UCSD-AML1 (cell line): Measurements from ENCODE around the gene GRIK1.

ENCODE experiments used
- DNase-seq: peaks from one replicate; lab custom pipeline; 2025; ENCODE audit not compliant: unreplicated experiment; lab: John Stamatoyannopoulos, UW

GRIK1 gene

GRCh38 chr21:29721964-29722363, 217.8 kb downstream of the GRIK1 start:
- DNase-seq: no peak

GRCh38 chr21:29721221-29721620, 218.6 kb downstream of the GRIK1 start:
- no peak for DNase-seq

- DNase-seq: no peak
Observed at GRCh38 chr21:29719521-29719920, 220.3 kb downstream of the GRIK1 start.

- DNase-seq: no peak
Observed at GRCh38 chr21:29718081-29718815, 221.5 kb downstream of the GRIK1 start.

GRCh38 chr21:29717659-29718058, 222.1 kb downstream of the GRIK1 start:
- DNase-seq: no peak

- no peak for DNase-seq
Observed at GRCh38 chr21:29716753-29717152, 223.0 kb downstream of the GRIK1 start.

GRCh38 chr21:29715089-29715488, 224.7 kb downstream of the GRIK1 start:
- no peak for DNase-seq

- no peak for DNase-seq
Observed at GRCh38 chr21:29712818-29713217, 227.0 kb downstream of the GRIK1 start.

- DNase-seq: no peak
Observed at GRCh38 chr21:29711236-29711635, 228.6 kb downstream of the GRIK1 start.

- no peak for DNase-seq
Observed at GRCh38 chr21:29710498-29710897, 229.3 kb downstream of the GRIK1 start.

- DNase-seq: no peak
Observed at GRCh38 chr21:29708401-29708800, 231.4 kb downstream of the GRIK1 start.

- no peak for DNase-seq
Observed at GRCh38 chr21:29704719-29705118, 235.1 kb downstream of the GRIK1 start.

GRCh38 chr21:29701676-29702075, 238.1 kb downstream of the GRIK1 start:
- no peak for DNase-seq

GRCh38 chr21:29697555-29698193, 242.1 kb downstream of the GRIK1 start:
- no peak for DNase-seq

GRCh38 chr21:29696937-29697336, 242.9 kb downstream of the GRIK1 start:
- no peak for DNase-seq

GRCh38 chr21:29691616-29692491, 247.9 kb downstream of the GRIK1 start:
- no peak for DNase-seq

GRCh38 chr21:29689753-29690152, 250.0 kb downstream of the GRIK1 start:
- no peak for DNase-seq

GRCh38 chr21:29684106-29684505, 255.7 kb downstream of the GRIK1 start:
- DNase-seq: no peak

GRCh38 chr21:29682800-29683199, 257.0 kb downstream of the GRIK1 start:
- DNase-seq: no peak

GRCh38 chr21:29680273-29680672, 259.5 kb downstream of the GRIK1 start:
- no peak for DNase-seq

GRCh38 chr21:29678626-29679025, 261.2 kb downstream of the GRIK1 start:
- DNase-seq: no peak

- DNase-seq: no peak
Observed at GRCh38 chr21:29677326-29677725, 262.5 kb downstream of the GRIK1 start.
